ENCODE measurements around the gene SLC13A3.
"Not testable (repeated sequence)": the region's sequence is repeated elsewhere in the genome, so short reads cannot be mapped to it uniquely, and the experiment has no call there.

The SLC13A3 gene

DNA sequence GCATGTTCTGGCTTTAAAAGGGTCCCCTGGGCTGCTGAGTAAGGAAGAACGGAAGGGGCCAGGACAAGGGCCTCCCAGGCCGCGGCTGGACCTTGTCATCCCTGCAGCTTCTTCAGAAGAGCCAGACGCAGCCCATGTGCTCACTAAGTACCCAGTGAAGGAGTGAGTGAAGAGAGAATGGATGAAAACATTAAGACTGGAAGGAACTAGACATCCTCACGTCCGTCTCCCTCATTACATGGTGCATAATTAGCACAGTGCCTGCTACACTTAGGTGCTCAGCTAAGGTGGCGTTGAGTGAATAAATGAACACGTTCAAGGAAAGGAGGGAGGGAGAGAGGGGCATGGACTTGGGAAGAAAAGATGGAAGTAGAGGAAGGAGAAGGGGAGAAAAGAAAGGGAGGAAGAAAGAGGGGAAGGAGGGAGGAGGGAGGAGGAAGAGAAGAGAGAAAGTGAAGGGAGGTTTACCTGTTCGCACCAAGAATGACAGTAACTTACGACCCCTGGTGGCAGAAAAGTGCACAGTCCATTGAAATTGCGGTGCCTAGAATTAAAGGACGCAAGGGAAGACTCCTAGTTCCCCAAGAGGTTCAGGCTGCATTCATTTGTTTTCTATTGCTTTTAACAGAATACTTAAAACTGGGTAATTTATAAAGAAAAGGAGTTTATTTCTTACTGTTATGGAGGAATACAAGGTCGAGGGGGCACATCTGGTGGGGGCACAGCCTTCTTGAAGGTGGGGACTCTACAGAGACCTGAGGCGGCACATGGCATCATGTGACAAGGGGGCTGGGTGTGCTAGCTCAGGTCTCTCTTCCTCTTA is 30.0 kb upstream of the SLC13A3 start:
- DNase-seq (ENCODE audit: low read depth, low spot score): peak; percentile 42

GRCh38 chr20:46680684-46681031 is 29.4 kb upstream of the SLC13A3 start:
- DNase-seq (ENCODE audit: low read depth, low spot score): no peak

GRCh38 chr20:46678516-46678915 is 27.3 kb upstream of the SLC13A3 start:
- DNase-seq (ENCODE audit: low read depth, low spot score): no peak

- no peak for DNase-seq (ENCODE audit: low read depth, low spot score)
Measured at GRCh38 chr20:46677608-46678007, 26.3 kb upstream of the SLC13A3 start.

GRCh38 chr20:46676649-46677316 is 25.5 kb upstream of the SLC13A3 start:
- not testable (repeated sequence) for DNase-seq (ENCODE audit: low read depth, low spot score)

DNA sequence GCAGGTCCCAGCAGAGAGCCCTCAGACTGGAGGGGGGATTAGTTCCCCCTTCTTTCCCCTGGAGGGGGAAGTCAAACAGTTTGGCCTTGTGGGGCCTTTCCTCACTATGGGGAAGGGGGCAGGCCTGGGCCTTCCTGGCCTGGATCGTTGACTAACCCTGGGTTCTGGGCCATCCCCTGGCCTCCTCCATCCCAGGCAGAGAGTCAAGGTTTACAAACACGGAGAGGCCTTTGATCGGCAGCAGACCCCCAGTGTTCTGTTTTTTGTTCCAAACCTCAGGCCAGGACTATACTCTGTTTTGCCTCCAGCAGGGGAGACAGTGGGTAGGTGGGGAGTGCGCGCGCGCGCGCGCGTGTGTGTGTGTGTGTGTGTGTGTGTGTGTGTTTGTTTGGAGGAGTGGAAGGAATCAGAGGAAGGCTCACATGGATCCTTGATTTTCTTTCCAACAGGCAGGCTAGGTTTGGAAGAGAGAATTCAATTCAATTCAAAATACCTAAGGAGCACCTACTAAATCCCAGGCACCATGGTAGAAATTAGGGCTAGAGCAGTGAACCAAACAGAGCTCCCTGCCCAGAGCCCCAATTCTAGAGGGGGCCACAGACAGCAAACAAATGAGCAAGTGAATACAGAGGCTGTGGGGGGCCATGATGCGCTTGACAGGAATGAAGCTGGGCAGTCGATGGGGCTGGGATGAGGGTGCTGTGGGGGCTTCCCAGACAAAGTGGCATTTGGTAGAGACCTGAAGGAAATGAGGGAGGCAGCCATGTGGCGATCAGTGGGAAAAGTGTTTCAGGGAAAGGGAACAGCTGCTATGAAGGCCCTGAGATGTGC is 23.2 kb upstream of the SLC13A3 start:
- DNase-seq (ENCODE audit: low read depth, low spot score): no peak

DNA sequence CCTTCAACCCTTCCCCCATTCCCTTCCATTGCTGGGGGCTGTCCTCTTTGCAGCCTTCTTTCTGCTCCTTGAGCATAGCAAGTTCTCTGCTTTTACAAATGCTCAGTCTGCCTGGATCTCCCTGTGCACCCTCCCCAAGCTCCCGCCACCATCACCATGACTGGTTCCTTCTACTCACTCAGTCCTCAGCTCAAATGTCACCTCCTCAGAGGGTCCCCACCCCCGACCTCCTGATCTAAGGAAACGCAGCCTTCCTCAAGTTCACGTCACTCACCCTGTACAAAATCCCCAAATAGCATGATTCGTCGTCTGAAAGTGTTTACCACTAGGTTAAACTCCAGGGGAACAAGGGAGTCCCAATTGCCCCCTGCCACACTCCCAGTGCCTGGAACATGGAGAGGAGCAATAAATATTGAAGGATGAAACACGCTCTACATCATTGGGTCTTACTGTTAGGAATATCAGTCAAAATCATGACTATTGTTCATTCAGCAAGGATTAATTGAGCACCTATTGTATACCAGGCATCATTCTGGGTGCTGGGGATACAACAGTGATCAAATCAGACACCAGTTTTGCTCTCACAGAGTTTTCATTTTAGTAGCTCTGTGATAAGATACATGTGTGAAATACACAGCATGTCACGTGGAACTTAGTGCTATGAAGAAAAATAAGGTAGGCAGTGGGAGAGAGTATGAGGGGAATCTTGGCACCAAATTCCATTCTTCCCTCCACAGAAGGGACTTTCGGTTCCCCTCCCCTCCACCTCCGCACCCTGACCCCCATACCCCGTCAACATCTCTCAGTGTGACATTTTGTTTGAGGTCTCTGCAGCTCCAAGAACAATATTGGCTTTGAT is 22.4 kb upstream of the SLC13A3 start:
- DNase-seq (ENCODE audit: low read depth, low spot score): no peak

GRCh38 chr20:46672543-46673148 is 21.4 kb upstream of the SLC13A3 start:
- no peak for DNase-seq (ENCODE audit: low read depth, low spot score)

- DNase-seq (ENCODE audit: low read depth, low spot score): no peak
Measured at GRCh38 chr20:46671866-46672542, 20.7 kb upstream of the SLC13A3 start.

GRCh38 chr20:46670585-46671584 is 19.6 kb upstream of the SLC13A3 start:
- DNase-seq (ENCODE audit: low read depth, low spot score): no peak

GRCh38 chr20:46670228-46670584 is 18.9 kb upstream of the SLC13A3 start:
- no peak for DNase-seq (ENCODE audit: low read depth, low spot score)

DNA sequence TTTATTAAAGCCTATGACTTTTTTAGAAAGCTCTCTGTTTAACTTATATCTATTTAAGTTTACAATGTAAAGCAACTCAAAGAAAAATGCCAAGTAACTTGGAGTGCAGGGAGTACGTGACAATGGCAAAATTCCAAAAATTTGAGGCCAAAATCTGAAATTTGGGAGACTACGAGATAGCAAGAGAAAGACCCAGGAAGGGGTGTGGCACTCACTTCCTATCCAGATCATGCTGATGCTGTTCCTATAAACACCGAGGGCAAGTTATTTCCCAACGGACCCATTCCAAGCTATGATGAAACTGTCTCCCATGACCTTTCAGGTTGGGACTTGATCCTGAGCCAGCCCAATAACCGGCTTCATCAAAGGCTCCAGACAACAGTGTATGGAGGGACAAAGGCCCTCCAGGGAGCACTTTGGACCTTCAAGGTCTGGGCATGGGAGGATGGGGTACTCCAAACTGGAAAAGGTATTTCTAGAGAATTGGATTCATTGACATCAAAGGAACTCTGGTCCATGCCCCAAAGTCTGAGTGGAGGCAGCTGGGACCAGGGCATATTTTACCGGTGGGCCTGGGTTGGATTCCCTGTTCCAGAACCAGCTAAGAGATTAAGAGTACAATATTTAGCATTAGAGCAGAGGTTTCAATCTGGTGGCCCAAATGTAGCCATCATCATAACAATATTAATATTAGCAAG is 15.7 kb upstream of the SLC13A3 start:
- no peak for DNase-seq (ENCODE audit: low read depth, low spot score)

DNA sequence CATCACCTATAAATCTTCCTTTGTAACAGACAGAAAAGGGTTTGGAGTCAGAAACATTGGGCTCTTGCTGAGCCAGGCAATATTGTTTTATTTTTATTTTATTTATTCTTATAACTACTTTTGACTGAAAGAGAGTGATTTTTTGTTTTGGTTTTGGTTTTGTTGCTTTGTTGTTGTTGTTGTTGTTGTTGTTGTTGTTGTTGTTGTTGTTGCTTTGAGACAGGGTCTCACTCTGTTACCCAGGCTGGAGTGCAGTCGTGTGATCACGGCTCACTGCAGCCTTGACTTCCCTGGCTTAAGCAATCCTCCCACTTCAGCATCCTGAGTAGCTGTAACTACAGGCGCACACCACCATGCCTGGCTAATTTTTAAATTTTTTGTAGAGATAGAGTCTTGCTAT is 15.0 kb upstream of the SLC13A3 start:
- DNase-seq (ENCODE audit: low read depth, low spot score): no peak

- DNase-seq (ENCODE audit: low read depth, low spot score): no peak
Measured at GRCh38 chr20:46665602-46666001, 14.3 kb upstream of the SLC13A3 start.

GRCh38 chr20:46663531-46663930 is 12.3 kb upstream of the SLC13A3 start:
- DNase-seq (ENCODE audit: low read depth, low spot score): no peak

DNA sequence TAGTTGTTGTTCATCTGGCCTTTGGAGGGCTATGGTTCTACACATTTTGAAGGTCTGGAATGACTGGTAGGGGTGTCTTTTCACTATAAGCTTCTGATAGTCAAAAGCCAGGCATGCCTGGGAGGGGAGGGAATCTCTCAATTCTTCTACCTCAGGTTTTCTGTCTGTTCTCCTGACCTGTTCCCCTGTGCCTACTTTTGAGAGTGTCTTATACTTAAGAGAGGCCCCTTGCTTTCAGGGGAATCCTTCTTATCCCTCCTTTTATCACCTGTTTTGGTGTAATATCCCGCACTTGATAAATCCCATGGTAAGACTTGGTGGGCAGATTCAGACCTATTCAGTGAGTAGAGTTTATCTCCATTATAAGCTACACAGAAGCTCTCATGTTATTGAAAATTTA is 10.4 kb upstream of the SLC13A3 start:
- DNase-seq (ENCODE audit: low read depth, low spot score): no peak

DNA sequence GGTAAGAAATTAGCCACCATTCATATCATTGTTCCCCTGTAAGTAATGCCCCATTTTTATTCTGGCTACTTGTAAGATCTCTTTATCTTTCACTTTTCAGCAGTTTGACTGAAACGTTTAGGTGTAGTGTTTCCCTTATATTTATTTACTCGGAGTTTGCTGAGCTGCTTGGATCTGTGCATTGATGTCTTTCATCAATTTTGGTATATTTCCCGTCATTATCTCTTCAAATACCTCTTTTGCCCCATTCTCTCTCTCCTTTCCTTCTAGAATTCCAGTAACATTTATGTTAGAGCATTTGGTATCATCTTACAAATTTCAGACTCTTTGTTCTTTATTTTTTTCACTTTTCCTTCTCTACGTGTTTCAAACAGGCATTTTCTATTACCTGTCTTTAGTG is 9.2 kb upstream of the SLC13A3 start:
- DNase-seq (ENCODE audit: low read depth, low spot score): no peak

DNA sequence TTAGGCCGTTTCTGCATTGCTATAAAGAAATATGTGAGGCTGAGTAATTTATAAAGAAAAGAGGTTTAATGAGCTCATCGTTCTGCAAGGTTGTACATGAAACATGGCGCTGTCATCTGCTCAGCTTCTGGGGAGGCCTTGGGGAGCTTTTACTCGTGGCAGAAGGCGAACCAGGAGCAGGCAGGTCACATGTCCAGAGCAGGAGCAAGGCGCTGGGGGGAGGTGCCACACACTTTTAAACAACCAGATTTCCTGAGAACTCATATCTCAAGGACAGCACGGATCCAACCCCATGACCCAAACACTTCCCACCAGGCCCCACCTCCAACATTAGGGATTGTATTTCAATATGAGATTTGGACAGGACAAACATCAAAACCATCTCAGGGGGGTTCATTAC is 6.4 kb upstream of the SLC13A3 start:
- DNase-seq (ENCODE audit: low read depth, low spot score): no peak

DNA sequence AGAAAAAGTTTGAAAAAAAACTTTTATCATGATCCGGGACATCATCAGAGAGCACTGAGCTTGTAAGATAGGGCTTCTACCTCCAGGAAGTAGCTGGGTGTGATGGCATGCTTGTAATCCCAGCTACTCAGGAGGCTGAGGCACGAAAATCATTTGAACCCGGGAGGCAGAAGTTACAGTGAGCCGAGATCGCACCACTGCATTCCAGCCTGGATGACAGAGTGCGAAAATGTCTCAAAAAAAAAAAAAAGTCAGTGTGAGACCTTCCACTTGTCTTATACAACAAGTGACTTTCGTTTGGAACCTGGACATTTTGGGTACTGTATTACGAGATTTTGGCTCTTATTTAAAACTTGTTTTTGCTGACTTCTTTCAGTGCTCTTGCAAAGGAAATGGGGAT is 5.9 kb upstream of the SLC13A3 start:
- DNase-seq (ENCODE audit: low read depth, low spot score): no peak

All from activated naive CD8-positive, alpha-beta T cell treated with anti-CD3 and anti-CD28 coated beads, Interleukin-2, amount 50 U/mL, for 16 hours (primary cell).